Fibroblast of villous mesenchyme (primary cell): ENCODE results near the gene TNS1. TPM values are rescaled to one million over a fixed set of nuclear protein-coding genes. Genes with fewer than 3 reads are reported as not detected.

ENCODE experiments used
- DNase-seq: peaks from one replicate; pipeline ENCODE4 v3.0.0-alpha.2; 2010; ENCODE audit warnings: low read depth
- H3K4me3 ChIP-seq: 2 replicates; pipeline ENCODE4 v1.5.1; 2011; ENCODE audit warnings: low read depth, mild to moderate bottlenecking, low read length
- total RNA-seq: library from RNA; depleted of rRNA; stranded (reverse); fragments of >200 nt; gene quantifications from 2 replicates; pipeline ENCODE4 v1.2.3, GENCODE V29; 2012
- TF ChIP-seq, protein P1 (sequence below): IDR thresholded peaks from 2 replicates; pipeline ENCODE4 v1.5.1; 2012; ENCODE audit warnings: low read depth, mild to moderate bottlenecking, low read length; ENCODE audit not compliant: insufficient read depth

The TNS1 gene
- total RNA-seq, 1 donor, result 127 TPM

DNA sequence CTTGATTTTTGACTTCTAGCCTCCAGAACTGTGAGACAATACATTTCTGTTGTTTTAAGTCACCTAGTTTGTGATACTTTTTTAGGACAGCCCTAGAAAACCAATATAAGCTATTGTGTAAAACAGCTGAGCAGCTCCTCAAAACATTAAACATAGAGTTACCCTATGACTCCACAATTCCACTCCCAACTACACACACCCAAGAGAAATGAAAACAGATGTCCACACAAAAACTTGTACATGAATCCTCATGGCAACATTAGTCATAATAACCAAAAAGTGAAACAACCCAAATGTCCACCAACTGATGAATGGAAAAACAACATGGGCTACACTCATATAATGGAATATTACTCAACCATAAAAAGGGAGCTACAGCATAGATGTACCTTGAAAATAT lies 32.6 kb downstream of the TNS1 start:
- no peak overlapping the region for H3K4me3 ChIP-seq
- peak; percentile 77 for DNase-seq

DNA sequence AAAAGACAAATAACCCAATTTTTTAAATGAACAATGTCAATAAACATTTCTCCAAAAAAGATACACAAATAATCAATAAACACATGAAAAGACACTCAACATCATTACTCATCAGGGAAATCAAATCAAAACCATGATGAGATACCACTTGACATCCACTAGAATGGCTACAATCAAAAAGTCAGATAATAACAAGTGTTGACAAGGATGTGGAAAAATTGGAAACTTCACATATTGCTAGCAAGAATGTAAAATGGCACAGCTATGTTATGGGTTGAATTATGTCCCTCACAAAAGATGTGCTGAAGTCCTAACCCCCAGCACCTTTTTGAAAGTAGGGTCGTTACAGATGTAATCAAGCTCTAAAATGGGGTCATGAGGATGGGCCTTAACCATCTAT lies 33.2 kb downstream of the TNS1 start:
- DNase-seq, result no peak
- TF ChIP-seq, protein P1, sequence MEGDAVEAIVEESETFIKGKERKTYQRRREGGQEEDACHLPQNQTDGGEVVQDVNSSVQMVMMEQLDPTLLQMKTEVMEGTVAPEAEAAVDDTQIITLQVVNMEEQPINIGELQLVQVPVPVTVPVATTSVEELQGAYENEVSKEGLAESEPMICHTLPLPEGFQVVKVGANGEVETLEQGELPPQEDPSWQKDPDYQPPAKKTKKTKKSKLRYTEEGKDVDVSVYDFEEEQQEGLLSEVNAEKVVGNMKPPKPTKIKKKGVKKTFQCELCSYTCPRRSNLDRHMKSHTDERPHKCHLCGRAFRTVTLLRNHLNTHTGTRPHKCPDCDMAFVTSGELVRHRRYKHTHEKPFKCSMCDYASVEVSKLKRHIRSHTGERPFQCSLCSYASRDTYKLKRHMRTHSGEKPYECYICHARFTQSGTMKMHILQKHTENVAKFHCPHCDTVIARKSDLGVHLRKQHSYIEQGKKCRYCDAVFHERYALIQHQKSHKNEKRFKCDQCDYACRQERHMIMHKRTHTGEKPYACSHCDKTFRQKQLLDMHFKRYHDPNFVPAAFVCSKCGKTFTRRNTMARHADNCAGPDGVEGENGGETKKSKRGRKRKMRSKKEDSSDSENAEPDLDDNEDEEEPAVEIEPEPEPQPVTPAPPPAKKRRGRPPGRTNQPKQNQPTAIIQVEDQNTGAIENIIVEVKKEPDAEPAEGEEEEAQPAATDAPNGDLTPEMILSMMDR, result no peak
- no peak overlapping the region for H3K4me3 ChIP-seq

More for the DNA sequence above, 32.6 kb downstream of the TNS1 start:
- TF ChIP-seq, protein P1, result no peak

DNA sequence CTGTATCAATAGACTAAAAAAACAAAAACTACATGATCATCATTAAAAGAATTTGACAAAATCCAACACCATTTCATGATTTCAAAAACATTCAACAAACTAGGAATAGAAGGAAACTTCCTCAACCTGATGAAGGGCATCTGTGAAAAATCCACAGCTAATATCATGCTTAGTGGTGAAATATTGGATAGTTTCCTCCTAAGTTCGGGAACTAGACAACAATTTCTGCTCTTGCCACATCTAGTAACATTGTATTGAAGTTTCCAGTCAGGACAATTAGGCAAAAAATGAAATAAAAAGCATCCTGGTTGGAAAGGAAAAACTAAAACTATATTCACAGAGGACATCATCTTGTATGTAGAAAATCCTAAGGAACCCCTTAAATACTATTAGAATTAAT lies 34.8 kb downstream of the TNS1 start:
- TF ChIP-seq, protein P1, result no peak
- no peak for DNase-seq
- no peak overlapping the region for H3K4me3 ChIP-seq

DNA sequence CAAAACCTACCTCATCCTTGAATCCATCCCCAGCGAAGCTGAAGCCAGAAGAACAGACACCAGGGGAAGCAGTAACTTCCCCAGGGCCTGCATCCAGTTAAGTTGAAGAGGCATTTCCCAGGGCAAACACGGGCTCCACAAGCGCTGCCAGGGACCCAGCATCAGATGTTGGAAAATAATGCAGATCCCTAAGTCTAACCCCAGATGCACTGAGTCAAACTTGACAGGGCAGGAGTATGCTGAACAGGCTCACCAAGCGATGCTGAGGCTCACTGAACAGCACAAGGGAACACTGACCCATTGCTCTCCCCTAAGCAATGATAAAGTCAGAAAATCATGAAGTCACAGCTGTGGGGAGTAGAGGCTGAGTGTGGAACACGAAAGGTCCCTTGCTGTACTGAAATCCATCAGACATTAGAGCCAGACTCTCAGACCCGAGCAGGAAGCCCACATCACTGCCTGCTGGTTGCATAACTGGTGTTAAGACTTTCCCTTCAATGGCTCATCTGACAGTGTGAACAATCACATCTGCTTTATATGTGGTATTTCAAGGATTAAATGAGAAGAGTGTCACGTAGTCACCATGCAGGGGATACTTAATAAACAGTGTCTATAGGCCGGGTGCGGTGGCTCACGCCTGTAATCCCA lies 36.2 kb downstream of the TNS1 start:
- TF ChIP-seq, protein P1, result no peak
- peak; percentile 49 for DNase-seq
- H3K4me3 ChIP-seq, result no peak overlapping the region

DNA sequence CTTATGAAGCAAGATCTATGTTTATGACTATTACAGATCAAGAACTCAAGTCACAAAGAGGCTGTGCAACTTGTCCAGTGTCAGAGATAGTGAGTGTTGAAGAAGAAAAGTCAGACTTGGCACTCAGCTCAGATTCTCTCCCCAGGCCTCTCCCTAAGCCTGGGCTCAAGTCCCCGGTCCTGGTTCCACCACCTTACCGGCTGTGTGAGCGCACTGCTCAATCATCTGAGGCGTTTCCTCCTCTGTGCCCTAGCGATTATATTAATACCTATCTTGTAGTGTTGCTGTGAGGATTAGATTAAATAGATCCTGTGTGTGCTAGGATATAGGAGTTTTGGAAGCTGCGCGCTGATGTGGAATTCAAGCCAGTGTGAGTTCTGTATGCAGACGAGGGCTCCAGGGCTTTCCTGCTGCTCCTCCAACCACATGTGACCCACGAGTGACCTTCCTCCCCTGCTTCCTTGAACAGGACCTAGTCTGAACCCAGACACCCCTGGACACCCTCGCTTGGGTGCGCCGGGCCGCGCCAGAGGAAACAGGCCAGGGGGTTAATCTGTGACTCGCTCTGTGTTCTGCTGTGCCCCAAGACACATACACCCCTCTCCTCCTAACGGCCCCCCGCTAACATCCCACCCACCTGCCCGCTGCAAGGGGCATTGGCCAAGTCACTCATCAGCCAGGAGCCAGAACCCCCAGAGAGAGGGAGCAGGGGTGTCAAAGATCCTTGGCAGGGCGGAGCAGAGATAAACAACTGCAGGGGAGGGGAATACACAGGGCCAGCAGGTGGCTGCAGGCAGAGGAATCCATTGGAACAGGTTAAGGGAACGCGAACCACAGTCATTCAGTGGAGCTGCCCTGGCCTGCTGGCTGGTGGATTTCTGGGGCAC lies 38.3 kb downstream of the TNS1 start:
- H3K4me3 ChIP-seq, result no peak overlapping the region
- TF ChIP-seq, protein P1, result no peak
- no peak for DNase-seq

DNA sequence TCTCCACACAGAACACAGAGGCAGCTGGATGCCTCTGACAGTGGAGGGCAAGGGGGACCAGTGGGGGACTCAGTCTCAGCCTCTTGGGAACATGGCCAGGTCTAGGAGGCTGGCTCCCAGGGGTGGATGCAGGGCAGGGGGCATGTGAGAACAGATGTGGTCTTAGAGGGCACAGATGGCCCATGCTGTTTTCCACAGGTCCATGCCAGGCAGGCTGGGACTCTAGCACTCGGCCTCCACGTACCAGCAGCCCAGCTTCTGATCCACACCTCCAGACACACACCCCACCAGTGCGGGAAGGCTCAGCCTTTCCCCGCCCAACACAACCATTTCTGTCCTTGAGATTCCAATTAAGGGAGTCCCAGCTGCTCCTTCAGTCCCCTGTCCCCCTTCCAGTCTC lies 42.4 kb downstream of the TNS1 start:
- DNase-seq, result no peak
- TF ChIP-seq, protein P1, result no peak
- no peak overlapping the region for H3K4me3 ChIP-seq
